Nephron progenitor cell (in vitro differentiated cells): ENCODE measurements around the gene CUL7.
A peak's percentile ranks its signal among the peaks of the same experiment; 100 is the strongest.
"Not testable (repeated sequence)": the region's sequence is repeated elsewhere in the genome, so short reads cannot be mapped to it uniquely, and the experiment has no call there.

Experiments used
- DNase-seq: peaks from one replicate; pipeline ENCODE4 v3.0.0; 2021
- H3K27ac Mint-ChIP-seq: 2 replicates; pipeline ENCODE4 v1.8.0; 2021; ENCODE audit warnings: mild to moderate bottlenecking, moderate library complexity, mixed read lengths
- H3K27me3 Mint-ChIP-seq: 2 replicates; pipeline ENCODE4 v1.8.0; 2021; ENCODE audit warnings: mild to moderate bottlenecking, low read depth, mixed read lengths; ENCODE audit not compliant: poor library complexity
- H3K36me3 Mint-ChIP-seq: 2 replicates; pipeline ENCODE4 v1.8.0; 2021; ENCODE audit warnings: low read depth, mixed read lengths
- H3K4me1 Mint-ChIP-seq: 2 replicates; pipeline ENCODE4 v1.8.0; 2021; ENCODE audit warnings: mixed read lengths
- H3K4me3 Mint-ChIP-seq: 2 replicates; pipeline ENCODE4 v1.8.0; 2021; ENCODE audit warnings: mild to moderate bottlenecking, moderate library complexity, mixed read lengths
- H3K9me3 Mint-ChIP-seq: 2 replicates; pipeline ENCODE4 v1.8.0; 2021; ENCODE audit warnings: mild to moderate bottlenecking, moderate library complexity, mixed read lengths
- CTCF ChIP-seq: fragments of 200-600 bp; sonication (generic); IDR thresholded peaks from 2 replicates; pipeline ENCODE4 v1.5.0; 2021; ENCODE audit warnings: antibody characterized with exemption

The CUL7 gene

GRCh38 chr6:43047998-43048397 lies 5.7 kb downstream of the CUL7 start:
- H3K4me3 Mint-ChIP-seq: no peak overlapping the region
- no peak for TF ChIP-seq CTCF
- peaks cover 54% of the 10 kb centered on the region for H3K36me3 Mint-ChIP-seq
- H3K9me3 Mint-ChIP-seq: no peaks in the 10 kb centered on the region
- no peak overlapping the region for H3K27ac Mint-ChIP-seq
- DNase-seq: no peak
- no peaks in the 10 kb centered on the region for H3K27me3 Mint-ChIP-seq
- peaks cover 30% of the 10 kb centered on the region for H3K4me1 Mint-ChIP-seq

- H3K4me3 Mint-ChIP-seq: no peak overlapping the region
- H3K4me1 Mint-ChIP-seq: peaks cover 6% of the 10 kb centered on the region
- DNase-seq: no peak
- peaks cover 62% of the 10 kb centered on the region for H3K36me3 Mint-ChIP-seq
- H3K27me3 Mint-ChIP-seq: no peaks in the 10 kb centered on the region
- no peaks in the 10 kb centered on the region for H3K9me3 Mint-ChIP-seq
- peak overlapping the region; percentile 80 for H3K27ac Mint-ChIP-seq
- no peak for TF ChIP-seq CTCF
Observed at GRCh38 chr6:43045371-43045930, 8.2 kb downstream of the CUL7 start.

GRCh38 chr6:43043310-43043709 lies 10.3 kb downstream of the CUL7 start:
- Mint-ChIP-seq H3K9me3 (no peaks in the 10 kb centered on the region), H3K4me1 (no peaks in the 10 kb centered on the region), H3K27ac (no peak overlapping the region), H3K4me3 (no peak overlapping the region), H3K27me3 (no peaks in the 10 kb centered on the region), H3K36me3 (peaks cover 63% of the 10 kb centered on the region)
- no peak for TF ChIP-seq CTCF
- DNase-seq: no peak

GRCh38 chr6:43041475-43041874 lies 12.2 kb downstream of the CUL7 start:
- DNase-seq, H3K27ac Mint-ChIP-seq: not testable (repeated sequence)

GRCh38 chr6:43040542-43041257 lies 13.0 kb downstream of the CUL7 start:
- no peak for DNase-seq
- H3K9me3 Mint-ChIP-seq: no peaks in the 10 kb centered on the region
- no peaks in the 10 kb centered on the region for H3K4me1 Mint-ChIP-seq
- H3K27ac Mint-ChIP-seq: peak overlapping the region; percentile 38
- TF ChIP-seq CTCF: no peak
- no peak overlapping the region for H3K4me3 Mint-ChIP-seq
- H3K36me3 Mint-ChIP-seq: peaks cover 67% of the 10 kb centered on the region
- no peaks in the 10 kb centered on the region for H3K27me3 Mint-ChIP-seq

More at GRCh38 chr6:43041475-43041874, 12.2 kb downstream of the CUL7 start:
- not testable (repeated sequence) for H3K27me3 Mint-ChIP-seq, H3K9me3 Mint-ChIP-seq, H3K4me3 Mint-ChIP-seq, H3K4me1 Mint-ChIP-seq
- peaks cover 67% of the 10 kb centered on the region for H3K36me3 Mint-ChIP-seq

- TF ChIP-seq CTCF: no peak
- Mint-ChIP-seq H3K27me3 (no peaks in the 10 kb centered on the region), H3K9me3 (no peaks in the 10 kb centered on the region), H3K4me3 (no peak overlapping the region), H3K27ac (no peak overlapping the region), H3K36me3 (peaks cover 76% of the 10 kb centered on the region), H3K4me1 (no peaks in the 10 kb centered on the region)
- no peak for DNase-seq
Observed at GRCh38 chr6:43038727-43039126, 14.9 kb downstream of the CUL7 start.
